ENCODE results near the gene MEI4. TPM values are rescaled to one million over a fixed set of nuclear protein-coding genes. Genes with fewer than 3 reads are reported as not detected.

Gene MEI4
- total and polyA plus RNA-seq, 2 of the 4 experiments (the other 2 are of a cell fraction) = not detected

DNA sequence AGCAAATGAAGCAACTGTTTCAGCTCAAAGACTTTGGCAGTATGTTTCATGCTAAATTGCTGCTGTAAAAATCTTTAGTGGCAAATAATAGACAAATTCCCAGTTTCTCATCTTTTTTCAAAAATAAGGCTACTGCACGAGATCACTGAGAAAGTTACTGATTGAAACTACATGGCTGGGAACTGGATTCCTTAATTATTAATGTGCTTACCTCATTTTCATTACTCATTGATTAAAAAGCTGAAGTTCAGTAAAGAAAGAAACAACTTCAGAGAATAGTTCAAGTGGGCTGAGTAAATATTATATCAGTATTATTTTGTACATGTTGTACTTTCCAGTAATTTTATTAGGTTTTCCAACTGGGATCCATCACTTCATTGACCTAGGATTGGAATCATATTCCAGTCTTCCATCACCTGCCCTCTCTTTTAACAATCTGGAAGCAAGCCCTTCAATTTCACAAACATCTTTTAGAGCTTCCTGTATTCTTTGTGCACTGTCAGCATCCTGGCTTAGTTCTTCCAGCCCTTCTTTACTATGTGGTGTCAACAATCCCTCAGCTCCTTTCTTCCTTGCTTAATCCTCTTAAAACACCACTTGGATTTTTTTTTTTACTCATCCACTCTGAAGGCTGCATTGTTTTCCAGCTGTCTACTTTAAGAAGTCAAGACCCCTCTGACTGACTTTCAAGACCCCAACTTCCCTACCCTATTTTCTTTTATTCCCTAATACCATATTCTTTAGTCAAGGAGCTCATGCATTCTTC lies 4.3 kb downstream of the MEI4 start:
- Histone ChIP-seq H3K79me1 (ENCODE audit: low read depth in 1 of 2, low read length in 2 of 2) (no peaks in the 10 kb centered on the region), H3K27me3 (ENCODE audit: control insufficient read depth, insufficient read depth, low read length) (no peaks in the 10 kb centered on the region), H2BK120ac (ENCODE audit: low read depth, low read length) (no peak overlapping the region), H3K4ac (ENCODE audit: low read depth, low read length) (no peak overlapping the region), H4K20me1 (ENCODE audit: insufficient read depth, low read length) (no peaks in the 10 kb centered on the region), H2AK5ac (ENCODE audit: low read depth, low read length) (no peak overlapping the region), H3K23ac (ENCODE audit: low read depth, low read length) (no peak overlapping the region), H3K9ac (ENCODE audit: low read depth, low read length) (no peak overlapping the region), H2BK20ac (ENCODE audit: low read depth, low read length) (no peak overlapping the region), H2BK5ac (ENCODE audit: low read depth, low read length, poor library complexity, severe bottlenecking) (no peak overlapping the region), H2AK9ac (replicated peaks; ENCODE audit: low read depth, low read length, poor library complexity) (no peak overlapping the region), H4K8ac (ENCODE audit: low read depth in 2 of 2, low read length in 2 of 2) (no peak overlapping the region), H4K5ac (ENCODE audit: low read depth, low read length) (no peak overlapping the region), H3K56ac (ENCODE audit: extremely low read depth, insufficient read depth, low read length) (no peak overlapping the region), H3K4me3 (ENCODE audit: insufficient read depth, low read depth, low read length) (no peak overlapping the region), H3K4me1 (ENCODE audit: control insufficient read depth, insufficient read depth, low read length) (no peaks in the 10 kb centered on the region), H3K9me3 (ENCODE audit: control insufficient read depth, insufficient read depth, low read length) (no peaks in the 10 kb centered on the region), H3K36me3 (ENCODE audit: control insufficient read depth, insufficient read depth, low read length) (no peaks in the 10 kb centered on the region), H3K9me1 (ENCODE audit: insufficient read depth, low read length) (no peaks in the 10 kb centered on the region), H2BK15ac (ENCODE audit: low read depth, low read length) (no peak overlapping the region), H3K14ac (replicated peaks; ENCODE audit: low read depth, low read length) (no peak overlapping the region), H3K27ac (ENCODE audit: insufficient read depth, low read length) (no peak overlapping the region), H3K18ac (ENCODE audit: low read depth, low read length) (no peak overlapping the region), H4K91ac (ENCODE audit: insufficient read depth, low read depth, low read length) (no peak overlapping the region), H2AFZ (replicated peaks; ENCODE audit: low read length, poor library complexity) (no peak overlapping the region), H3K4me2 (ENCODE audit: low read depth, low read length) (no peak overlapping the region)
- POLR2A ChIA-PET (ENCODE audit: unreplicated experiment) = no interaction called here
- CTCF ChIA-PET = no interaction called here
- ATAC-seq (ENCODE audit: low read depth) (no peak), DNase-seq (no peak)
- intact Hi-C loops (cut with micrococcal nuclease) (no loop called here), in situ Hi-C loops (cut with MboI; ENCODE audit: low sequenced_read_pairs) (no loop called here), dilution Hi-C loops (cut with HindIII; ENCODE audit: low sequenced_read_pairs, unreplicated experiment) (no loop called here)
- no CpG with 5 or more reads among the region's 1 CpG for WGBS, 2 experiments (ENCODE audit: extremely low coverage in 2 of 2, insufficient read length in 1 of 2)
- TF ChIP-seq MAFK (IDR thresholded peaks at IDR 0.05; ENCODE audit: low read depth, low read length) (no peak), RAD21 (IDR thresholded peaks at IDR 0.05; ENCODE audit: low read length) (no peak)
- BruUV-seq (replicated peaks) = no TSS peak
